H1 (cell line): ENCODE data around the gene WDR93. TPM values are rescaled to one million over a fixed set of nuclear protein-coding genes. Genes with fewer than 3 reads are reported as not detected.

Experiments used
- CTCF ChIA-PET: fragments of 300-600 bp; sonication (Branson Sonifier 250); formaldehyde crosslinking; loops from one replicate; lab custom pipeline; 2021; ENCODE audit not compliant: partially characterized antibody; lab: Charles Lee
- POLR2A ChIA-PET: fragments of 300-600 bp; sonication (Branson Sonifier 250); formaldehyde crosslinking; loops from one replicate; lab custom pipeline; 2021; ENCODE audit warnings: inconsistent platforms; ENCODE audit not compliant: partially characterized antibody; lab: Charles Lee
- DNase-seq, 2 experiments: peaks; one replicate each; pipeline versions ENCODE4 v3.0.0 to v3.0.0-alpha.2; 2010 to 2022; ENCODE audit warnings: low spot score in 2 of 2, low read depth in 1 of 2, mixed read lengths in 1 of 2
- FAIRE-seq: peaks from 2 replicates; lab custom pipeline; 2011; peaks lifted over from hg19 to GRCh38; lab: Jason Lieb, UNC
- H2AFZ ChIP-seq: 2 replicates; pipeline ENCODE4 v1.8.1; 2012; ENCODE audit warnings: low read length, inconsistent platforms
- H2AK5ac ChIP-seq: 2 replicates; pipeline ENCODE4 v1.6.1; 2013; ENCODE audit warnings: low read depth, low read length
- H2BK120ac ChIP-seq: replicated peaks from 2 replicates; pipeline ENCODE3; 2013; ENCODE audit warnings: low read depth, low read length, inconsistent platforms
- H2BK12ac ChIP-seq: 2 replicates; pipeline ENCODE4 v1.6.1; 2013; ENCODE audit warnings: low read depth, low read length
- H2BK15ac ChIP-seq: 2 replicates; pipeline ENCODE4 v1.6.1; 2013; ENCODE audit warnings: low read length
- H2BK20ac ChIP-seq: 2 replicates; pipeline ENCODE4 v1.6.1; 2013; ENCODE audit warnings: low read length
- H2BK5ac ChIP-seq: 2 replicates; pipeline ENCODE4 v1.6.1; 2013; ENCODE audit warnings: low read depth, low read length
- H3K14ac ChIP-seq: 2 replicates; pipeline ENCODE4 v1.6.1; 2013; ENCODE audit warnings: inconsistent platforms; ENCODE audit not compliant: insufficient read length
- H3K18ac ChIP-seq: 2 replicates; pipeline ENCODE4 v1.6.1; 2013; ENCODE audit warnings: low read length; ENCODE audit errors: extremely low read depth
- H3K23ac ChIP-seq: 2 replicates; pipeline ENCODE4 v1.6.1; 2013; ENCODE audit warnings: inconsistent platforms; ENCODE audit not compliant: insufficient read length
- H3K23me2 ChIP-seq: 2 replicates; pipeline ENCODE4 v1.6.1; 2013; ENCODE audit warnings: low read depth, low read length
- H3K27ac ChIP-seq: 2 replicates; pipeline ENCODE4 v1.6.1; 2011; ENCODE audit warnings: low read depth, low read length, inconsistent platforms
- H3K27me3 ChIP-seq, 4 experiments: replicated peaks in 1 of 4; 1 replicate in 1 of 4; 2 replicates in 3 of 4; pipeline versions ENCODE4 v1.6.1 to v1.8.1; 2011 to 2013; ENCODE audit warnings: low read length in 3 of 4, mild to moderate bottlenecking in 3 of 4, inconsistent platforms in 2 of 4, mixed read lengths in 2 of 4, moderate library complexity in 1 of 4; ENCODE audit not compliant: control insufficient read depth in 3 of 4, insufficient read depth in 3 of 4; ENCODE audit errors: extremely low read depth in 1 of 4
- H3K36me3 ChIP-seq, 4 experiments: 2 replicates each; pipeline versions ENCODE4 v1.6.1 to v1.8.1; 2011 to 2013; ENCODE audit warnings: mild to moderate bottlenecking in 4 of 4, low read length in 3 of 4, moderate library complexity in 2 of 4, control low read depth in 1 of 4, inconsistent platforms in 1 of 4; ENCODE audit not compliant: insufficient read depth in 4 of 4, control insufficient read depth in 2 of 4
- H3K4ac ChIP-seq: replicated peaks from 2 replicates; pipeline ENCODE3; 2013; ENCODE audit warnings: low read length, low read depth, mixed read lengths, inconsistent platforms; ENCODE audit not compliant: insufficient read length
- H3K4me1 ChIP-seq, 4 experiments: replicated peaks in 1 of 4; 1 replicate in 1 of 4; 2 replicates in 3 of 4; pipeline versions ENCODE4 v1.6.1 to v1.8.1; 2011 to 2013; ENCODE audit warnings: low read length in 3 of 4, inconsistent platforms in 2 of 4, mixed read lengths in 1 of 4; ENCODE audit not compliant: insufficient read depth in 4 of 4, control insufficient read depth in 3 of 4
- H3K4me2 ChIP-seq, 2 experiments: 2 replicates each; pipeline versions ENCODE4 v1.6.1 to v1.8.1; 2011 to 2013; ENCODE audit warnings: low read depth in 2 of 2, low read length in 2 of 2, control low read depth in 1 of 2, inconsistent platforms in 1 of 2, mild to moderate bottlenecking in 1 of 2; ENCODE audit not compliant: insufficient read depth in 1 of 2
- H3K4me3 ChIP-seq, 4 experiments: fragments of 200-600, 300-600 bp in 1 of 4; sonication (generic), shearing (Covaris generic), sonication (Bioruptor Twin) in 1 of 4; 2 replicates each; pipeline versions ENCODE4 v1.5.1 to v1.8.1; 2011 to 2016; ENCODE audit warnings: low read length in 4 of 4, low read depth in 3 of 4, control low read depth in 2 of 4, inconsistent platforms in 2 of 4, mild to moderate bottlenecking in 2 of 4, mixed read lengths in 1 of 4, moderate library complexity in 1 of 4; ENCODE audit not compliant: insufficient read depth in 2 of 4; ENCODE audit errors: extremely low read depth in 1 of 4
- H3K56ac ChIP-seq: replicated peaks from 2 replicates; pipeline ENCODE3; 2013; ENCODE audit warnings: low read depth, mild to moderate bottlenecking, mixed read lengths, low read length, inconsistent platforms; ENCODE audit not compliant: insufficient read length
- H3K79me1 ChIP-seq: 2 replicates; pipeline ENCODE4 v1.6.1; 2013; ENCODE audit warnings: low read depth, low read length, control low read depth
- H3K79me2 ChIP-seq, 2 experiments: 2 replicates each; pipeline versions ENCODE4 v1.6.1 to v1.8.1; 2012 to 2013; ENCODE audit warnings: low read length in 2 of 2, mild to moderate bottlenecking in 2 of 2, inconsistent platforms in 1 of 2; ENCODE audit not compliant: insufficient read depth in 2 of 2, control insufficient read depth in 1 of 2
- H3K9ac ChIP-seq, 4 experiments: replicated peaks in 1 of 4; 1 replicate in 1 of 4; 2 replicates in 3 of 4; pipeline versions ENCODE4 v1.6.1 to v1.8.1; 2011 to 2013; ENCODE audit warnings: low read depth in 3 of 4, low read length in 3 of 4, control low read depth in 2 of 4, mild to moderate bottlenecking in 2 of 4, moderate library complexity in 2 of 4, inconsistent platforms in 1 of 4; ENCODE audit errors: extremely low read depth in 1 of 4
- H3K9me3 ChIP-seq, 2 experiments: 2 replicates each; pipeline versions ENCODE4 v1.6.1 to v1.8.1; 2012 to 2013; ENCODE audit warnings: mild to moderate bottlenecking in 2 of 2, moderate library complexity in 2 of 2, control low read depth in 1 of 2, inconsistent platforms in 1 of 2, low read depth in 1 of 2, low read length in 1 of 2, mixed read lengths in 1 of 2; ENCODE audit not compliant: insufficient read depth in 2 of 2
- H4K20me1 ChIP-seq, 2 experiments: replicated peaks in 1 of 2; 2 replicates each; pipeline versions ENCODE3 to v1.8.1; 2011 to 2013; ENCODE audit warnings: inconsistent platforms in 2 of 2, low read length in 2 of 2, mild to moderate bottlenecking in 1 of 2; ENCODE audit not compliant: insufficient read depth in 2 of 2, control insufficient read depth in 1 of 2
- H4K5ac ChIP-seq: 2 replicates; pipeline ENCODE4 v1.6.1; 2013; ENCODE audit warnings: low read length, low read depth, mixed read lengths, inconsistent platforms; ENCODE audit not compliant: insufficient read length
- H4K8ac ChIP-seq: 2 replicates; pipeline ENCODE4 v1.8.0; 2013; ENCODE audit warnings: mild to moderate bottlenecking, moderate library complexity, low read length, inconsistent platforms; ENCODE audit not compliant: insufficient read depth; ENCODE audit errors: extremely low read depth
- H4K91ac ChIP-seq: replicated peaks from 2 replicates; pipeline ENCODE3; 2013; ENCODE audit warnings: low read length, mixed read lengths, inconsistent platforms; ENCODE audit not compliant: insufficient read length
- TEAD4 ChIP-seq: IDR thresholded peaks from 2 replicates; pipeline ENCODE4 v1.6.1; 2012; ENCODE audit warnings: low read depth, low read length, inconsistent platforms, mixed read lengths
- WGBS, 2 experiments: shearing (Covaris generic) in 1 of 2; methylation state at CpG; one replicate each; pipeline versions ENCODE4 v1.1.6 to v1.1.7; 2013 to 2015; ENCODE audit warnings: low lambda C conversion rate in 2 of 2, mixed read lengths in 2 of 2, inconsistent platforms in 1 of 2, low coverage in 1 of 2, missing lambda C conversion rate in 1 of 2; ENCODE audit not compliant: insufficient replicate concordance in 2 of 2, insufficient coverage in 1 of 2, insufficient read length in 1 of 2; ENCODE audit errors: extremely low coverage in 1 of 2, missing lambda C conversion rate in 1 of 2; 5-methylcytosine and 5-hydroxymethylcytosine counted together
- polyA plus RNA-seq, 7 experiments: library from polyadenylated mRNA; depleted of rRNA in 3 of 7; stranded (reverse) in 5 of 7; unstranded in 2 of 7; fragments of >200 nt in 5 of 7; fragments of 200-250 nt in 2 of 7; gene quantifications; 1 replicate in 5 of 7; 2 replicates in 1 of 7; 4 replicates in 1 of 7; pipeline versions ENCODE4 v1.2.1 to v1.2.3, GENCODE V29; 2011 to 2013; ENCODE audit warnings: missing spikeins in 2 of 7, mixed read lengths in 2 of 7
- total RNA-seq: library from RNA; stranded (reverse); fragmentation: NEBNext Ultra II Directional; extraction: Animal tissue kit (Norgen Biotek cat#: 25700); gene quantifications from 2 replicates; pipeline ENCODE4 v1.2.1, GENCODE V29; 2021

WDR93 gene
- total and polyA plus RNA-seq, 2 of the 8 experiments (the other 6 are each of a cell fraction or from before 2014, with no cell fraction given) = 0.03 TPM; not detected in 1

- WGBS, 2 experiments = 86% methylated on average over 7 of the region's 7 CpGs; no CpG with 5 or more reads in 1 of the 2 experiments
- ChIA-PET CTCF (interaction anchor here (0.6 to 3.6 kb wide), 10 partner anchors 11 to 326 kb away, joined by 3 to 34 read pairs (median 4); no protein-coding TSS in a partner anchor), POLR2A (interaction anchor here (0.6 to 1.0 kb wide), 2 partner anchors 24 to 759 kb away, joined by 3 to 4 read pairs; no protein-coding TSS in a partner anchor)
- no peak overlapping the region for H2AFZ ChIP-seq
- H4K5ac ChIP-seq = no peak overlapping the region
- no peak overlapping the region for H2BK5ac ChIP-seq
- no peak overlapping the region for H2BK20ac ChIP-seq
- DNase-seq (no peak), FAIRE-seq (no peak)
- peaks cover 1 to 5% of the 10 kb centered on the region in 2 experiments for H4K20me1 ChIP-seq
- no peak overlapping the region for H3K4ac ChIP-seq
- no peaks in the 10 kb centered on the region for H3K79me1 ChIP-seq
- H3K14ac ChIP-seq = no peak overlapping the region
- H3K18ac ChIP-seq = no peak overlapping the region
- H3K9ac ChIP-seq = no peak overlapping the region
- H3K4me2 ChIP-seq = no peak overlapping the region
- no peaks in the 10 kb centered on the region for H3K9me3 ChIP-seq
- H4K8ac ChIP-seq = no peak overlapping the region
- H3K27me3 ChIP-seq = peaks cover 24 to 35% (median 33%) of the 10 kb centered on the region in 4 experiments
- H3K27ac ChIP-seq = no peak overlapping the region
- no peaks in the 10 kb centered on the region for H3K79me2 ChIP-seq
- TF ChIP-seq TEAD4 = no peak
- H2BK12ac ChIP-seq = no peak overlapping the region
- H2BK15ac ChIP-seq = no peak overlapping the region
- no peak overlapping the region for H3K23ac ChIP-seq
- H3K23me2 ChIP-seq = peaks cover 9% of the 10 kb centered on the region; the same call in 1 of the 2 replicates
- H3K4me3 ChIP-seq = no peak overlapping the region
- H3K4me1 ChIP-seq = peaks cover 0 to 8% (median 5%) of the 10 kb centered on the region in 4 experiments; a peak in 5 of 7 replicates
- no peak overlapping the region for H4K91ac ChIP-seq
- no peak overlapping the region for H2AK5ac ChIP-seq
- H3K36me3 ChIP-seq = no peaks in the 10 kb centered on the region
- H3K56ac ChIP-seq = no peak overlapping the region
- H2BK120ac ChIP-seq = no peak overlapping the region
Measured at GRCh38 chr15:89753855-89754254, 63.2 kb downstream of the WDR93 start.
